ENCODE data around the gene FAM221B.

Gene FAM221B

DNA sequence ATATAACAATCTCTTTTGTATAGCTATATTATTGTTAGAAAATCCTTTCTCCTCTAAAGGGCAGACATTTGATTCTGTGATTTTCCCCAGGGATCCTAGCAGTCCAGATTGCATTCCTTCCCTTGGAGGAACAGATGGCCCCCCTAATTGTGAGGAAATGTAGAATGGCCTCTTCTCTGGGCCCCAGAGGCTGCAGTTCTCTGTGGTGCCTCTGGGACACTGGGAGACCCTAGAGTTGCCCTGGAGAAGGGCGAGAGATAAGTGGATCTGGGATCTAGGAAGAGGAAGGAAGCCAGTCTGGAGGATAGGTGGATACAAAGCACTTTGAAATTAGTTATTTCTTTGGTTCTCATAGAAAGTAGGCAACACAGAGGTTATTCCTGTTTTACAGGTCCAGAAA lies 11.8 kb downstream of the FAM221B start:
- DNase-seq (ENCODE audit: low spot score): no peak

DNA sequence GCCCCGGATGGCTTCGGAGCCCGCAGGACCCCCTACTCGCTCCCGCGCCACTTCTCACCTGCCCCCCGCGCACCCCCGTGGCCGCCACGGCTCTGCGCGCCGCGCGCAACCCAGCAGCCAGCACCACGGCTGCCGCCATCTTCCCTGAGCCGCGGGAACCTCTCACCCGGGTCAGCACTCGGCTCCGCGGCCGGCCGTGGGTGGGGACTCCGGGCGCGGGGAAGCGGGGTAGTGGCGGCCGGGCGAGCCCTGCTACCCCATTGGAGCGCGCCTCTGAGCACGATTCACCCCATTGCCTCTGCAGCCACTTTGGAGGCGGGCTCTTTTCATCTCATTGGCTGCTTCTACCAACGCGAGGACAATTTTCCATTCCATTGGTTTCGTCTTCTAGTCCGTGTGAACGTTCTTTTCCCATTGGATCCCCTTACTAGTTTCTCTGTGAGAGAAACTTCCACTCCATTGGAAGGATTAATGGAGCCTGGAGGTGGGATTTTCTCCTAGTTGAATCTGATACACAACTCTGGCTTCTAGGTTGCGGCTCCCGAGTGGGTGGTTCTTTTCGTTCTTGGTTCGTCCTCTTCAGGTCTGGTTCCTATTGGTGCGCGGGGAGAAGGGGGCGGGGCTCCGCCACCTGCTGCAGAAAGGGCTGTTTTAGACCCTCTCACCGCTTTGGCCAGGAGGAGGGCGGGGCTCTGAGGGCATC lies 13.5 kb downstream of the FAM221B start, which contains the start of gene HINT2:
Gene HINT2, minus strand, starts transcription at position 202 of the 703 bp plus-strand sequence. Its CDS starts 63 bp downstream, at position 139.
- peak; percentile 99 for DNase-seq (ENCODE audit: low spot score)

DNA sequence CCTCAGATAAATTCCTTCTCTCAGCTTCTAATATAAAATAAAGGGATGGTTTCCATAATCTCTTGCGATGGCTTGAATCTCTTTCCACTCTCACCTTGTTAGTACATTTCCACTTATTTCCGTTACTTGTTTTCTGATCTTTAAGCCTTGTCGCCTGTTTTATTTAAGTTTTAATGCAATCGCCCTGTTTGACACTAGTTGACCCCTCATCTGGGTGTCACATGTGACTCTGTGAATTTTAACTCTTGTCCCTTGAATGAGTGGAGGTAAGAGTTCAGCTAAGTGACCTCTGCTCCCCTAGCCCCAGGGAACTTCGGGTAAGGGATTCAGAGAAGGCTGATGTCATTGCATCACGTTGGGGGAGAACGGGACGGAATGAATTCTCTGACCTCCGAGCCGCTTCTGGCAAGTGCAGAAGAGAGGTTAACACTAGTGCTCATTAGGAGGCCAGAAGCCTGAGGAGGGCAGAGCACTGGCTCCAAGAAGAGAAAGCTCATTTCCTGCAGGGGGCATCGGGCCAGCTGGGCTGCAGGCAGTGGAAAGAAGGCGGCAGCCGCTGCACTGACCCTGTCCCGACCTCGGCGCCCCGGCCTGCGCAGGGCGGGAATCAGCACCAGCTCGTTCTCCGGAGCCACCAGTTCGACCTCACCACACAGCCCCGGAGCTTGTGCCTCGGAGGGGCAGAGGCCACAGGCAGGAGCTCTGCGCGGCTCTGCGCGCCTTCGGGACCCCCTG lies 14.3 kb downstream of the FAM221B start:
- peak; percentile 68 for DNase-seq (ENCODE audit: low spot score)

DNA sequence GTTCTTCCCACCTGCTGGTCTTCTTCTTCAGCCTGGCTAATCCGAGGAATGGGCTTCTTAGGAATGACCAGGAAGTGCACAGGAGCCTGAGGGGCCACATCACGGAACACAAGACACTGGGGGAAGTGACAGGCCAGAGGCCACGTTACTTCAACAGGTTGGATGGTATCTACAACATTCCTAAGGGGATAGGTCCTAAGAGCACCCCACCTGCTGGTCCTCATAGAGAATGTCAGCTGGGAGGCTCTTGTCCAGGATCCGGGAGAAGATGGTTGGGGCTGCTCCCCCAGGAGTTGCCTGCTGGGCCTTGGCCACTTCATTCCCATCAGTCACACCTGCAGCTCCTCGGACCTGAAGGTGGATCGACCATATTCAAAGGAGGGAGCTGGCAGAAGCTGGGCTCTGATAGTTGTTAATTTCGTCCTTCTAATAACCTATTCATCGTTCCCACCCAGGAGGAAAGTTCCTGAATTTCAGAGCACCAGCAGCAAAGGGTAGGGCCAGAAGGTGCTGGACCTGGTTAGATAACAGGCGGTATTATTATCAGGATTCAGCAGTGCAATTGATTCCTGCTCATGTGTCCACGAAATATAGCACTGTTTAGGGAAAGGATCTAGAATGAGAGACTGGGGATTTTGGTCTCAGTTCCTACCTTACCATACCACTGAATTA lies 15.0 kb downstream of the FAM221B start:
- peak; percentile 39 for DNase-seq (ENCODE audit: low spot score)

DNA sequence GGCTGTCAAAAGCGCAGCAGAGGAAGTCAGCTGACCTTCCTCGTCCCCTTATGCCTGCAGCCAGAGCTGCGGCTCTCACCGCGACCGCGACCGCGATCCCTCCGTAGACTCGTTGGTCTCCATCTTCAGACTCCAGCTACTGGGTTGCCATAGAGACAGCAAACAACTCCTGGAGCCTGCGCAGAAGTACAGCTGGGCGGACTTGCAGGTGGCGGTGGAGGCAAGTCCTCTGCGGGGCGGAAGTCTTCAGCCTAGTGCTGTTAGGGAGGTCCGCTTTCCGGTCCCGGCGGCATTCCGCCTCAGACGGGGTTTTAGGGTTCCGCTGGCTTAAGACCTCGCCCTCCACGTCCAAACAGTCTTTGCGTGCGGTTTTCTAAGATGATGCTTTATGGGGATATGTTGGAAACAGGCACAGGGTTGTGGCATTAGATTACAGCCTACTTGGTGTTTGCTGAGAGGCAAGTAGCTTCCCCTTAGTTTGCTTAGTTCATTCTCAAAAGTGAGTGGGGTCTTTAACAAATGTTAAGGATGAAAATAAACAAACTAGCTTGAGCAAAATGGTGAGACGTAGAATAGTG lies 16.4 kb downstream of the FAM221B start, which contains the start of gene SPAG8:
Gene SPAG8, minus strand, starts transcription at position 238 of the 578 bp plus-strand sequence. Its CDS starts 115 bp downstream, at position 123.
- peak; percentile 98 for DNase-seq (ENCODE audit: low spot score)

DNA sequence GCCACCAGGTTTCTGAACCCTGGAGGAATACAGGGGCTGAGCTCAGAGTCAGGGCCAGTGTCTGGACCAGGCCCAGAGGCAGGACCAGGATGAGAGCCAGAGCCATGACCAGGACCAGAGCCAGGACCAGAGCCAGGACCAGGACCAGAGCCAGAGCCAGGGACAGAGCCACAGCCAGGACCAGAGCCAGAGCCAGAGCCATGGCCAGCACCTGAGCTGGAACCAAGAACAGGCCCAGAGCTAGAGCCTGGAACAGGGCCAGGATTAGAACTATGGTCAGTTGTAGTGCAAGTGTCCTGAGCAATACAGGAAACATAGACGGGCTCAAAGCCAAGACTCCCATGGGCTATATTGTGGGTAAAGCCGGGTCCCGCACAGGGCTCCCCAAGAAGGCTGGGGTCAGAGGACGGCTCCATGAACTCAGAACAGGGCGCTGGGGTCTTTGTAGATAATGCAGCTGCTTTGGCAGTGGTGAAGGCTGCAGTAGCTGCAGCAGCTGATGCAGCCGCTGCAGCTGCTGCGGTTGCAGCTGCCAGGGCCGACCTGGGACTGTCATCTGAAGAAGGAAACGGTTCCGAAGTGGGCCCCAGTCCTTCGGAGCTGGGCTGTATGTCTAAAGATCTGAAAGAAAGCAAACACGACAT lies 17.0 kb downstream of the FAM221B start:
- DNase-seq (ENCODE audit: low spot score): no peak

DNA sequence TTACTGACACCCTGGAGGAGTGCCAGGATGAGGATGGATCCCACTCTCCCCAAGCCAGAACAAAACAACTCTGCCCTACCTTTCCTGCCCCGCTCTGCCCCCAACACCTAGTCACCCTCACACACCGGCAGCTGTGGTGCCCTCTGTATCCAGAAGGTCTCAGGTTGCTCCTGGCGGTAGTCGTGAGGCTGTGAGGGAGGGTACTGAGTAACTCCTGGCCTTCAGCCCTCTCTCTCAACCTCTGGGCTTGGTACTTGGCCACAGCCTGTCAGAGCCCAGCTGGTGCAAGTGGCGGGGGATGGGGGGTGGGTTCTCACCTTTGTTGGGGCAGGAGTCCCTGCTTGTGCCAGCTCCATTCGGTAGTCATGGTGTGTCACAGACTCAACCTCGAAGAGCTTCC lies 18.4 kb downstream of the FAM221B start:
- no peak for DNase-seq (ENCODE audit: low spot score)

DNA sequence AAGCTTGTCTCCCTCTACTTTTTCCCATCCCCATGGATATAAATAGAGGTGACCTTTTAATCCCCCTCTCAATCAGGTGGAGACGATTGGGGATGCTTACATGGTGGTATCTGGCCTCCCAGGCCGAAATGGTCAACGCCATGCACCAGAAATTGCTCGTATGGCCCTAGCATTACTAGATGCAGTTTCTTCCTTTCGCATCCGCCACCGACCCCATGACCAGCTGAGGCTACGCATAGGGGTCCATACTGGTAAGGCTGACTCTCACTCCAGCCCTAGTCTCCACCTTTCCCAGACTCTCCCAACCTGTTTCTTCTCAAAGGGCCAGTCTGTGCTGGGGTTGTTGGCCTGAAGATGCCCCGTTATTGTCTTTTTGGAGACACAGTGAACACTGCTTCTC lies 20.1 kb downstream of the FAM221B start:
- no peak for DNase-seq (ENCODE audit: low spot score)

DNA sequence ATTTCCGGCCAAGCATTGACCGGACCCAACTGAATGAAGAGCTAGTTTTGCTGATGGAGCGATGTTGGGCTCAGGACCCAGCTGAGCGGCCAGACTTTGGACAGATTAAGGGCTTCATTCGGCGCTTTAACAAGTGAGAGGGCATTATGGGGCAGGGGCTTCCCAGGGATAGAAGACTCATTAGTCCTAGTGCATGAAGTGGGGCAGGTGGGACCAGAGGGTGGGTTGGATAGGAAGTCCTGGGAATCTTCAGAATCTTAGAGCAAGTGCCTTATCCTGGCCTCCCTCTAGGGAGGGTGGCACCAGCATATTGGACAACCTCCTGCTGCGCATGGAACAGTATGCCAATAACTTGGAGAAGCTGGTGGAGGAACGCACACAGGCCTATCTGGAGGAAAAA lies 22.4 kb downstream of the FAM221B start:
- DNase-seq (ENCODE audit: low spot score): no peak

DNA sequence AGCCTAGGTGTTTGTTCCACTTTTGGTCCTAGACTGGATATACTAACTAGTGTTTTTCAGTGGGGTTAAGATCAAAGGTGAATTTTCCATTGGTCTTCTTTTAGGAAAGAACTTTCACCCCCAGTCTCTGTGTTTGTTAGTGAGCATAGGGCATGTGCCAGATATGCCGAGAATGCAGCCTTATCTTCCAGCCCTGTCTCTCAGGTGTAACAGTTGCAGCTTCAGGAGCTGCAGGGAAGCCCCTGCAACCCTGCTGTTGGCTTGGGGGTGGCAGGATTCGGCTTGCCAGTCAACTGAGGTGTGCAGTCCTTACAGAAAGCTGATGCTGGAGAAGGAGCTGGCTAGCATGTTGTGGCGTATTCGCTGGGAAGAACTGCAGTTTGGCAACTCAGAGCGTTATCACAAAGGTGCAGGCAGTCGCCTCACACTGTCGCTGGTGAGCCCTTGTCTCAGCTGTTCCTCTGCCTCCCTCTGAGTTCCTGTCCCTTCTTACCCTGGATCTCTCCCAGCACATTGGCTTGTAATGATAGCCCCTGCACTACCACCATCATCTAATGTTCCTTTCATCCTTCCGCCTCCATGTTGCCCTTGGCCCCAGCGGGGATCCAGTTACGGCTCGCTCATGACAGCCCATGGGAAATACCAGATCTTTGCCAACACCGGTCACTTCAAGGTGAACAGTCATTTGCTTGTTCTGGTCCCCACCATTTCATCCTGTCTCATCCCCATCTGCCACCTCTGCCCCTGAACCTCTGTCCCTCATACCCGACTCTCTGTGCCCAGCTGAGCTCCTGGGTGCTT lies 27.0 kb downstream of the FAM221B start:
- no peak for DNase-seq (ENCODE audit: low spot score)

DNA sequence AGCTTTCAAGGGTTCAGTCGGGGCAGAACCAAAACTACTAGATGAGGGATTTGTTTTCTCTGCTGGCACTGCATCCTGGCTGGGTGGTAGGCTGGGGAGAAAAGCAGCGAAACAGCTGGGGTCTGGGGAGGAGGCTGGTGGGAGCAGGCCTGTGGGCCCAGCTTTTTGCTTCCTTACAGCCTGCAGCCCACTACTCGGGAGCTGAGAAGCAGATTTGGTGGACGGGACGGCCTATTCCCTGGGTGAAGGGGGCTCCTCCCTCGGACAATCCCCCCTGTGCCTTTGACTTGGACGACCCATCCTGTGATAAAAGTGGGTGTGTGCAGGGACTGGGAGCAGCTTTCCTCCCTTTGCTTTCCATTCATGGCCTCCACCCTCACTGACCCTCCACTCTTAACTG lies 28.0 kb downstream of the FAM221B start:
- DNase-seq (ENCODE audit: low spot score): no peak

DNA sequence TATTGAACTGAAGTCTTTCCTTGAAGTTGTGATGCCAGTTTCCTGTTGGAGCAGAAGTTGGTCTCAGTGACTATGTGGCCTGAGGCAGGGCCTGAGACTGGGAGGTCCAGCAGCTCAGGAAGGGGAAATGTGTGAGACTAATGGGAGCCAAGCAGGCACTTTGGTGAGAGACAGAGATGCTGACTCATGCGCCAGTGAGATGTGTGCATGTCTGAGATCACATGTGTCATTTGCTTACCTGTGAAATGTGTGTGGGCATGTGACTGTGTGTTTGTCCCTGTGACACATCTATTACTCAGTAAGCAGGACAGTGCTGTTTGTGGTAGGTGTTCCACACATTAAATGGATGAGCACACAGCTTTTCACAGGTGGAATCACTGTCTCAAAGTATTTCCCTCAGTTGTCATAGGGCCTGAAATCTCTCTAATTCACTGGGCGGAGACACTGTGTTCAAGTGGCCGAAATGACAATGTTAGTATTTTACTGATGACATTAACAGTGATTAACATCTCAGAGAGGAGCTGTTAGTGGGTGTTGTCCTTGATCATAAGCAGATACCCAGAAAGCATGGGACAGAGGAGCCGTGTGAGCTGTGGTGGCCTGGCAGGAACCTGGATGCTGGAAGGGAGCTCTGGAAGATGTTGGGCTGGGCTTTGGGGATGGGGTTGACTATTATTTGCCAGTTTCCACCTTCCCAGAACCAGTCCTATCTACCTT lies 29.7 kb downstream of the FAM221B start:
- DNase-seq (ENCODE audit: low spot score): peak; percentile 36

DNA sequence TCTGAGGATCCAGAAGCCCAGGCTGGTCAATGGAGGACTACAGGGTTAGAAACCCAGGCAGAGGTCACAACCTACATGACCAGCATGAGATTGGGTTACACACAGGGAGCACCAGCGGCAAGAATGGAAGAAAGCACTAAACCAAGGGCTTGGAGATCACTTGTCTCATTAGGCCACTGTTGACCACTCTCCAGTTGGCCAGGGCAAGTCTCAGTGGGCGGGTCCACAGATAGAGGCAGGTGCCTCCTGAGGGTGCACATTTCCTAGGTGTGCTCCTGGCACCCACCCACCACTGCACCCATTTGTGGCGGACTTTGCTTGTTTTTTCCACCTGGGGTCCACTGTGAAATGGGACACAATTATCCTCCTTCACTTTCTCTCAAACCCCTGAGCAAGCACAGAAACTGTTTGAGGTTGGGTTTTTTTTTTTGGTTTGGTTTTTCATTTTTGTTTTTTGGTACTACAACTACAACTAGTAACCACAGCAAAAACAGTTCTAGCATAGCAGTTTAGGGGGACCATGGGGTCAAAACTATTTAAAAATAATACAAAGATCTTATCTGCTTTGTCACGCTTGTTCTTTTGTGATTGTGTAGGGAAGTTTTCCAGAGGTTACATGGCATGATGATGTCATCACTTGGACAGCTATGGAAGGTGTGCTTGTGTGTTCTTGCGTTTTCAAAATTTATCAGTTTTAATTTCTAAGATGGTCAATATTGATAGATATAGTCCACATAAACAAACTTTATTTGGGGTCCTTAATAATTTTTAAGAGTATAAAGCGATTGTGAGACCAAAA lies 31.0 kb downstream of the FAM221B start:
- DNase-seq (ENCODE audit: low spot score): no peak

DNA sequence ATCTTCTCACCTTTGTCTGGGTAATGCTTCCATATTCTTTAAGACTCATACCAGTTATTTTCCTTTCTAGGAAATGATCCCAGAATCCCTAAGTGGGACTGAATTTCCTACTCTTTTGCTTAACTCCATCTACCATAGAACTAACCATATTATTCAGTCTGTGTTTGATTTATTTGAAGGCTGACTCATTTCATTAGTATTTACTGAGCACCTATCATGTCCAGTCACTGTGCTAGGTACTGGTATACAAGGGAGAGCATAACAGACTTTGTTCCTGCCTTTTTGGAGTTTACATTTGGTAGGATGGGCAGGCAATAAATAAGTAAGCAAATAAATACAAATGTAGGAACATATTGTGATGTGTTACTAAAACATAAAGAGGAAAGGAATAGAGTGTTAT lies 32.8 kb downstream of the FAM221B start:
- no peak for DNase-seq (ENCODE audit: low spot score)

DNA sequence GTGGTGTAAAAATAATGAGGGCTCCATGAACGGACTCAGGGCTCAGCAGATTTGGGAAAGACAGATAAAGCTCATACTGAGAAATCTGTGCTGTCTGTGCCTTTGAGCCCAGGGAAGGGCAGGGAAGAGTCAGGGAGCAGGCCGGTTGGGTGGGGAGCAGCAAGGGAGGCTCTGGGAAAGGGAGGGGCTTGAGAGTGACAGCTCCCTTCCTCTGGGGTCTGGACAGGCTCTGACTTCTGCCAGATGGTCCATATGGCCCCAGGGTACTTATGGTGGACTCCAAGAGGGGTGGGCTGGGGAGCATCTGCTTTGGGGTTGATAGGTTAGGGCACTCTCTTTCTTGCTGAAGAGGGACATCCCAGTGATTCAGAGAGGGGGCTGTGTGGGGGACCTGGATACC lies 35.1 kb downstream of the FAM221B start:
- DNase-seq (ENCODE audit: low spot score): no peak

DNA sequence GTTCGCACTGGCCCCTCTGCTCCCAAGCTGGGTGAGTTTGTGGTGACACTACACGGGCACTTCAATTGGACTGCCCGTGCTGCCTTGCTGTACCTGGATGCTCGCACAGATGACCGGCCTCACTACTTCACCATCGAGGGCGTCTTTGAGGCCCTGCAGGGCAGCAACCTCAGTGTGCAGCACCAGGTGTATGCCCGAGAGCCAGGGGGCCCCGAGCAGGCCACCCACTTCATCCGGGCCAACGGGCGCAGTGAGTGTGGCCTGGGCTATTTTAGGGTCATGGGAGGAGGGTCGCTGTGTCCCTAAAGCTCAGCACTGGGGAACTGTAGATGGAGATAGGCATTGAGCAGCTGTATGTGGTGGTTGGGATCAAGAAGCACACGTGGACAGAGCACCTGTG lies 35.7 kb downstream of the FAM221B start:
- DNase-seq (ENCODE audit: low spot score): no peak

DNA sequence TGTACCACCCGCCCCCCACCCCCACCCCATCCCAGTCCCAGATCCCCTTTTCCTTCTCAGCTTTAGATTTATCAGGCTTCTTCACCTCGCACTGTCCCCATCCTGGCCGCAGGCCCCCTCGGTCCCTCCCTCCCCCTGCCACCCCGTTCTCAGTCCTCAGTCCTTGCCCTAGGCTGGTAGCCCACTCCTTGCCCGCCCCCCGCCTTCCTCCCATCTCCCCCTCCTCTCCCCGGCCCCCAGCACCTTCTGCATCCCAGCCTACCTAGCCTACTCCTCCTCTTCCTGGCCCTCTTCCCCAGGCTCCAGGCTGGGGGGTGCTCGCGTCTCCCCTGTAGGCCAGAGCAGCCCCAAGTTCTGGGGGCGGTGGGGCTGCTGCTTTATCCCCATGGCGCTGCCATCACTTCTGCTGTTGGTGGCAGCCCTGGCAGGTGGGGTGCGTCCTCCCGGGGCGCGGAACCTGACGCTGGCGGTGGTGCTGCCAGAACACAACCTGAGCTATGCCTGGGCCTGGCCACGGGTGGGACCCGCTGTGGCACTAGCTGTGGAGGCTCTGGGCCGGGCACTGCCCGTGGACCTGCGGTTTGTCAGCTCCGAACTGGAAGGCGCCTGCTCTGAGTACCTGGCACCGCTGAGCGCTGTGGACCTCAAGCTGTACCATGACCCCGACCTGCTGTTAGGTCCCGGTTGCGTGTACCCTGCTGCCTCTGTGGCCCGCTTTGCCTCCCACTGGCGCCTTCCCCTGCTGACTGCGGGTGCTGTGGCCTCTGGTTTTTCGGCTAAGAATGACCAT lies 36.3 kb downstream of the FAM221B start:
- no peak for DNase-seq (ENCODE audit: low spot score)

DNA sequence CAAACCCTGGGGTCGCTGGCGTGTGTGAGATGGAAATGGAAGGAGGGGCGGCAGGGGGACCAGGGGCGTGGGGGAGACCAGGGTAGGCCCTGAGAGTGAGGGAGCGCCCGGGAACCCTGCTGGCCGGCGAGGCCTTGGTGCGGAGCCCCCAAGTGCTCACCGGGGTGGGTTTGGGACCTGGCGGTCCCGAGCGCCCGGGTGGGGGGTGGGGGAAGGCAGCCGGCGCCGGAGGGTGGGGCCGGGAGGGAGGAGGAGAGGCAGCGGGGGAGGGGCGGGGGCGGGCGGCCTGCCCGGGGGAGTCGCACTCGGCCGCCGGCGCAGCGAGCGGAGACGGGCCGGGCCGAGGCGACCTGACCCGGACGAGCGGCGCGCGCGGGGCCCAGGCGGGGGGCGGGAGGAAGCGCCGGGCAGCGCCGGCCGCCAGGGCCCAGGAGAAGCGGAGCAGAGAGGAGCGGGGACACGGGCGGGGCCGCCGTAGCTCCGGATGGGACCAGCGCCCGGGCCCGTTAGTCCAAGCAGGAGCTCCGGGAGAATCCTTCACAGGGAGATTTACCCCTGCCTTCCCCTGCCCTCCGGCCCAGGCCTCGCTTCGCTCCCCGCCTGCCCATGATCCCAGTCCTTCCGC lies 37.1 kb downstream of the FAM221B start, which contains the start of gene NPR2:
Gene NPR2, plus strand, starts transcription at position 295 of the 625 bp plus-strand sequence. CDS start 818 bp downstream, outside the sequence.
- no peak for DNase-seq (ENCODE audit: low spot score)

Data from COLO829 (cell line).